ENCODE data around the gene SLC6A8. TPM values are rescaled to one million over a fixed set of nuclear protein-coding genes. Genes with fewer than 3 reads are reported as not detected.
"Not testable (repeated sequence)": the region's sequence is repeated elsewhere in the genome, so short reads cannot be mapped to it uniquely, and the experiment has no call there.

The SLC6A8 gene
- total RNA-seq, 2 experiments from 2014 or later = 2.5 to 2.7 TPM

GRCh38 chrX:153728951-153729631 lies 41.4 kb downstream of the SLC6A8 start:
- POLR2A ChIA-PET = no interaction called here
- no peak for ATAC-seq
- DNase-seq = no peak
- TF ChIP-seq, protein P1, sequence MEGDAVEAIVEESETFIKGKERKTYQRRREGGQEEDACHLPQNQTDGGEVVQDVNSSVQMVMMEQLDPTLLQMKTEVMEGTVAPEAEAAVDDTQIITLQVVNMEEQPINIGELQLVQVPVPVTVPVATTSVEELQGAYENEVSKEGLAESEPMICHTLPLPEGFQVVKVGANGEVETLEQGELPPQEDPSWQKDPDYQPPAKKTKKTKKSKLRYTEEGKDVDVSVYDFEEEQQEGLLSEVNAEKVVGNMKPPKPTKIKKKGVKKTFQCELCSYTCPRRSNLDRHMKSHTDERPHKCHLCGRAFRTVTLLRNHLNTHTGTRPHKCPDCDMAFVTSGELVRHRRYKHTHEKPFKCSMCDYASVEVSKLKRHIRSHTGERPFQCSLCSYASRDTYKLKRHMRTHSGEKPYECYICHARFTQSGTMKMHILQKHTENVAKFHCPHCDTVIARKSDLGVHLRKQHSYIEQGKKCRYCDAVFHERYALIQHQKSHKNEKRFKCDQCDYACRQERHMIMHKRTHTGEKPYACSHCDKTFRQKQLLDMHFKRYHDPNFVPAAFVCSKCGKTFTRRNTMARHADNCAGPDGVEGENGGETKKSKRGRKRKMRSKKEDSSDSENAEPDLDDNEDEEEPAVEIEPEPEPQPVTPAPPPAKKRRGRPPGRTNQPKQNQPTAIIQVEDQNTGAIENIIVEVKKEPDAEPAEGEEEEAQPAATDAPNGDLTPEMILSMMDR (IDR thresholded peaks at IDR 0.05) = no peak
- Mint-ChIP-seq H3K36me3 (ENCODE audit: low read depth) (peaks cover 3% of the 10 kb centered on the region), H3K27me3 (no peaks in the 10 kb centered on the region), H3K4me1 (ENCODE audit: low read depth) (peaks cover 21% of the 10 kb centered on the region), H3K4me3 (no peak overlapping the region), H3K9me3 (peaks cover 5% of the 10 kb centered on the region), H3K27ac (no peak overlapping the region)
- intact Hi-C loops (cut with micrococcal nuclease) = no loop called here
- CTCF ChIA-PET = interaction anchor here (1.1 kb wide), 1 partner anchor 198 kb away, joined by 4 read pairs; no protein-coding TSS in a partner anchor

DNA sequence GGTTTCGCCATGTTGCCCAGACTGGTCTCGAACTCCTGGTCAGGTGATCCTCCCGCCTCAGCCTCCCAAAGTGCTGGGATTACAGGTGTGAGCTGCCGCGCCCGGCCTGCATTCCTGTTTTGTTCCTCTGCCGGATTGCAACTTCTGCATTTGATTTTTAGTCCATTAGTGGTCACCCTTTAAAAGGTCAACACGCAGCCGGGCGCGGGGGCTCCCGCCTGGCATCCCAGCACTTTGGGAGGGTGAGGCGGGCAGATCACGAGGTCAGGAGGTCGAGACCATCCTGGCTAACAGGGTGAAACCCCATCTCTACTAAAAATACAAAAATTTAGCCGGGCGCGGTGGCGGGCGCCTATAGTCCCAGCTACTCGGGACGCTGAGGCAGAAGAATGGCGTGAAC lies 42.4 kb downstream of the SLC6A8 start:
- H3K4me1 Mint-ChIP-seq (ENCODE audit: low read depth) = peaks cover 26% of the 10 kb centered on the region
- H3K27ac Mint-ChIP-seq; H3K27me3 Mint-ChIP-seq; H3K36me3 Mint-ChIP-seq (ENCODE audit: low read depth); H3K9me3 Mint-ChIP-seq; ATAC-seq; intact Hi-C loops (cut with micrococcal nuclease); DNase-seq; CTCF ChIA-PET; H3K4me3 Mint-ChIP-seq; POLR2A ChIA-PET: not testable (repeated sequence)

DNA sequence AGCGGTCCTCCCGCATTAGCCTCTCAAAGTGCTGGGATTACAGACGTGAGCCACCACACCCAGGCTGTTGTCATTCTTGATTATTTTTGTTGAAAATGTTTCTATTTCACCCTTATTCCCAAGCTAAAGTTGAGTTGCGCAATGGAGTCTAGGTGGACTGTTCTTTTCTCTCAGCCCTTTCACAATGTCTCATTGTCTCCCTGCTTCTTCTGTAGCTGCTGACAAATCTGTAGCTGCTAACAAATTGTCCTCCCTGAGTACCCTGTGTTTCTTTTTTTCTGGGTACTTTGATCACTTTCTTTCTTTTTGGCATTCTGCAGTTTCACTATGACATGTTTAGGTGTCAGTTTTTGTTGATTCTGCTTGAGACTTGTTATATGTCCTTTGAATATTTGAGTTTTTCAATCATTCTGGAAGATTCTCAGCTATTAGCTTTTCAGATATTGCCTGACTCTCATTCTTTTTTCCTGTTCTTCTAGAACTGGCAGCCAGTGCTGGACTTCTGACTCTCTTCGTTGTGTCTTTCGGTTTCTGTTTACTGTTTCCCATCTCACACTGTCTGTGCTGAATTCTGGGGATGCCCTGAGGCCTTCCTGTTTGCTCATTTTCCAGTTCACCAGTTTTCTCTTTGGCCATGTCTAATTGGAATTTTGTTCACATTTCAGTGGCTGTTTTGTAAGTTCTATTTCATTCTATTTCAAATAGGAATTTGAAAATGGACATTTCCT lies 43.6 kb downstream of the SLC6A8 start:
- H3K4me1 Mint-ChIP-seq (ENCODE audit: low read depth) = peaks cover 32% of the 10 kb centered on the region
- ChIA-PET CTCF (interaction anchor here (1.0 kb wide), 1 partner anchor 69 kb away, joined by 3 read pairs; no protein-coding TSS in a partner anchor), POLR2A (no interaction called here)
- ATAC-seq = no peak
- no peak for DNase-seq
- TF ChIP-seq, protein P1 (IDR thresholded peaks at IDR 0.05) = no peak
- peaks cover 5% of the 10 kb centered on the region for H3K9me3 Mint-ChIP-seq
- no peaks in the 10 kb centered on the region for H3K27me3 Mint-ChIP-seq
- H3K27ac Mint-ChIP-seq = peak overlapping the region; percentile 56
- intact Hi-C loops (cut with micrococcal nuclease) = no loop called here
- peak overlapping the region; percentile 11 for H3K4me3 Mint-ChIP-seq
- peaks cover 6% of the 10 kb centered on the region for H3K36me3 Mint-ChIP-seq (ENCODE audit: low read depth)

GRCh38 chrX:153731845-153732215 lies 44.1 kb downstream of the SLC6A8 start:
- H3K4me1 Mint-ChIP-seq (ENCODE audit: low read depth) = peaks cover 30% of the 10 kb centered on the region
- H3K27me3 Mint-ChIP-seq = no peaks in the 10 kb centered on the region
- DNase-seq = no peak
- CTCF ChIA-PET = no interaction called here
- no peak for ATAC-seq
- POLR2A ChIA-PET = no interaction called here
- H3K36me3 Mint-ChIP-seq (ENCODE audit: low read depth) = peaks cover 6% of the 10 kb centered on the region
- H3K27ac Mint-ChIP-seq = peak overlapping the region; percentile 56
- H3K9me3 Mint-ChIP-seq = peaks cover 5% of the 10 kb centered on the region
- H3K4me3 Mint-ChIP-seq = no peak overlapping the region
- TF ChIP-seq, protein P1 (IDR thresholded peaks at IDR 0.05) = no peak
- intact Hi-C loops (cut with micrococcal nuclease) = no loop called here

DNA sequence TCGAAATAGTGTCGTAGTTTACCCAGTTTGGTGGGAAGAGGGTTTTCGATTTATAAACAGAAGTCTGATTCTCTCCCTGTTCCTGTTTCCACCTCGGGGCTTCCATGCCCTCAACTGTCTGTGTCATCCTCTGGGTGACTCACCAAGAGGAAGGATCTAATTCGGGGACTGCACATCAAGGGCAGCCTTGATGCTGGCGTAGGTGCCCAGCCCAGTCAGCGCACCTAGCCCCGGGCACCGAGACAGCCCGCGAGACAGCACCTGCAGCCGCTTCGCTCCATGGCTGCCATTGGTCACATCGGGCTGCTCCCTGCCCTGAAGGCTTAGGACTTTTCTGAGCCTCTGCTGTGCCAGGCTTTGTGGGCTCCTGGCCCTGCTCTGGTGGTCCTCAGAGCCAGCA lies 44.7 kb downstream of the SLC6A8 start:
- Mint-ChIP-seq H3K27ac (no peak overlapping the region), H3K4me1 (ENCODE audit: low read depth) (peaks cover 26% of the 10 kb centered on the region), H3K36me3 (ENCODE audit: low read depth) (peaks cover 6% of the 10 kb centered on the region), H3K9me3 (peaks cover 5% of the 10 kb centered on the region), H3K4me3 (no peak overlapping the region), H3K27me3 (no peaks in the 10 kb centered on the region)
- TF ChIP-seq, protein P1 (IDR thresholded peaks at IDR 0.05) = no peak
- no peak for ATAC-seq
- intact Hi-C loops (cut with micrococcal nuclease) = no loop called here
- no peak for DNase-seq
- POLR2A ChIA-PET = no interaction called here
- CTCF ChIA-PET = no interaction called here

Data from activated CD8-positive, alpha-beta T cell treated with anti-CD3 and anti-CD28 coated beads for 36 hours (primary cell).